GM12873 (cell line): ENCODE measurements around the gene TMEM217.

Experiments
- TF ChIP-seq, protein P1 (sequence below): IDR thresholded peaks from 2 replicates; pipeline ENCODE4 v1.5.1; 2012; ENCODE audit warnings: low read depth, mild to moderate bottlenecking, moderate library complexity, low read length, control low read depth; ENCODE audit not compliant: insufficient read depth; ENCODE audit errors: missing control alignments

The TMEM217 gene

DNA sequence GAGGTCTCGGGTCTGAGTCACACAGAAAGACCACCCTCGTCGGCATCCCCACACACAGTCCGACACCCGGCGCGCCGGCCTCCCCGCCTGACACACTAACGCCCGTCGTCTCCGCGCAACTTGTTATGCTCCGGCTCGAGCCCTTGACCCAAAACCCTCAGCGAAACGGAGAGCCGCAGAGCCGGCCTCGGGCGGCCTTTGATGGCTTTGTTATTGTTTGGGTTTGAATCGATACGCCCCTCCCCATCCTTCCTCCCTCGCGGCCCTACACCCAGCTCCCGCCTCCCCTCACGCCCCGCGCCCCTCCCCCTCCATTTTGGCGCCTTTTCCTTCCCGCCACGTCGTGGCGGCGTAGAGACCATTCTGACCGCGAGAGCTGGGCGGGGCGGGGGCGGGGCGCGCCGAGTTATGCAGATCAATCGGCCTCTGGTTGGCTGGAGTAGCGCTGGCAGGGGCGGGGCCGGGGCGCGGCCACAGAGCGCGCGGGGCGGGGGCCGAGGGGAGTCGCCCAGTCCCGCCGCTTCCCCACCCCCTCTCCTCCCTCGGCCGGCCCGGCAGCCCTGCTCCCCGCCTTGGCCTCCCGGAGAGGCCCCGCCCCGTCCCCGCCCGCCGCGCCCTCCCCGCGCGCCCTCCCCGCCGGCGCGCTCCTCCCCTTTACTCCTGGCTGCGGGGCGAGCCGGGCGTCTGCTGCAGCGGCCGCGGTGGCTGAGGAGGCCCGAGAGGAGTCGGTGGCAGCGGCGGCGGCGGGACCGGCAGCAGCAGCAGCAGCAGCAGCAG lies 88.3 kb downstream of the TMEM217 start, which contains the start of gene PIM1:
TSS of gene PIM1 (plus strand) at position 657 of the 777 bp plus-strand sequence. CDS start 424 bp downstream, outside the sequence.
- TF ChIP-seq, protein P1, sequence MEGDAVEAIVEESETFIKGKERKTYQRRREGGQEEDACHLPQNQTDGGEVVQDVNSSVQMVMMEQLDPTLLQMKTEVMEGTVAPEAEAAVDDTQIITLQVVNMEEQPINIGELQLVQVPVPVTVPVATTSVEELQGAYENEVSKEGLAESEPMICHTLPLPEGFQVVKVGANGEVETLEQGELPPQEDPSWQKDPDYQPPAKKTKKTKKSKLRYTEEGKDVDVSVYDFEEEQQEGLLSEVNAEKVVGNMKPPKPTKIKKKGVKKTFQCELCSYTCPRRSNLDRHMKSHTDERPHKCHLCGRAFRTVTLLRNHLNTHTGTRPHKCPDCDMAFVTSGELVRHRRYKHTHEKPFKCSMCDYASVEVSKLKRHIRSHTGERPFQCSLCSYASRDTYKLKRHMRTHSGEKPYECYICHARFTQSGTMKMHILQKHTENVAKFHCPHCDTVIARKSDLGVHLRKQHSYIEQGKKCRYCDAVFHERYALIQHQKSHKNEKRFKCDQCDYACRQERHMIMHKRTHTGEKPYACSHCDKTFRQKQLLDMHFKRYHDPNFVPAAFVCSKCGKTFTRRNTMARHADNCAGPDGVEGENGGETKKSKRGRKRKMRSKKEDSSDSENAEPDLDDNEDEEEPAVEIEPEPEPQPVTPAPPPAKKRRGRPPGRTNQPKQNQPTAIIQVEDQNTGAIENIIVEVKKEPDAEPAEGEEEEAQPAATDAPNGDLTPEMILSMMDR = no peak

DNA sequence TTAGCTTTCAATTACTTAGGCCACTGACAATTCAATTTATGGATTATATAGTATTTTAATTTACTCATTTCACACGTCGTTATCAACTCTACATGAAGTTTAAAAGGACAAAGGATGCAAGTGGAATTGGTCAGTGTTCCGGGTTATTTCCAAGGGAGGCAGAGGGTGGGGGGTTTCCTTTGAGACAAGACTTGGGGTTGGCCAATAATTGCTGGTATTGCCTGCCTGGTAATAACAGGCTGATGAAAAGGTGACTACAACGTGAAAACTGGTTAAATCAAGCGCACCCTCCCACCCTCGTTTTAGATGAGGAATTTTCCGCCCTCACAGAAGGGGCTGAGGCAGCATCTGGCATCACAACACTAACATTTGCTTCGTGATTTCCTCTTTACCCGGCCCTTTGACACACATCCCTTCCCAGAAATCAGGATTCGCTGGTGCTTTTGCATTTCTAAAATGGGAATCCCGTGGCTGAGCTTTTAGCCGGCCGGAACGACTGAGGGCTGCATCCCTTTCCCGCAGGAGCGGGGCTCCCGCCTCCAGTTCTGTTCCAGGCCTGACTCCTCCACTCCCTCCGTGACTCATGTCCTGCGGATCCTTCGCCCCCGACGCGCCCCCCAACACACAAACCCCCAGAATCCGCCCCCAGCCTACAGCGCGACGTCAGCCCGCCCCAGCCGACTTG lies 89.0 kb downstream of the TMEM217 start:
- TF ChIP-seq, protein P1 = no peak

DNA sequence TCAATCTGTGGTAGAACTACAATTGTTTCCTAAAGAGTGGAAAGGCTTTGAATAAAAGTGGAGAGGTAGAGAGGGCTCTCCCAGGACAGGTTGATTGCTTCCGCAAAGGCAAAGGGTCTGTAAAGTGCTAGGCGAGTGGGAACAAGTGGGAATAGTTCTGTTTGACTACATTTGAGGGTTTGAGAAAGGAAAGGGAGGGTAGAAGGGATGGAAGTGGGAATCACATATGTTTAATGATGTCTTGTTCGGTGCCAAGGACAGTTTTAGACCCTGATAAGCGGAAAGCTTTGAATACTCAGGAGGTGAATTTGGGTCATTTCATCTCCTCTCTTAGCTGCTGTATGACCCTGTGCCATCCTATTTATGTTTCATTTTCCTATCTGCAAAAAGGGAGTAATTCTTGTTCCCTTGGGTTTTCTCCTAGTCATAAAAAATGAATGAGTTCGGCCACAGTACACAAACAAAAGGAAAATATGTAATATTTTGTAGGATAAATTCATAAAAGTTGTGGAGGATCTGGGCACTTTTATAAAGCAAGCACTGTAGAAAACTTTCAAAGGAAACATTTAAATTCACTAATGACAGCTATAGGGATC lies 89.7 kb downstream of the TMEM217 start:
- TF ChIP-seq, protein P1 = no peak

DNA sequence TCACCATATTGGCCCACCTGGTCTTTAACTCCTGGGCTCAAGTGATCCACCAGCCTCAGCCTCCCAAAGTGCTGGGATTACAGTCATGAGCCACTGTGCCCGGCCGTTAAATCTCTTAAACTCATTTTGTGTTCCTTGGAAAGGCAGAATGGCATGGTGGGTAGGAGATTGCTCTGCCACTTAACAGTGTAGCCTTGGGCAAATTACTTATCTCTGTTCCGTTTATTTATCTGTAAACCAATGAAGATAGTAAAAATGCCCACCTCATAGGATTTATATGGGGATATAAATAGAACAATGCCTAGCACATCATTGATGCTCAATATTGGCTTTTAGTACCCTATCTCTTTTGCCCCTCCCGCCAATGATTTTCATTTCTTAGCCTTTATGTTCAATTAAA lies 95.2 kb downstream of the TMEM217 start:
- TF ChIP-seq, protein P1 = no peak
